ENCODE results near the gene ERF. TPM values are rescaled to one million over a fixed set of nuclear protein-coding genes. Genes with fewer than 3 reads are reported as not detected.
A peak's percentile ranks its signal among the peaks of the same experiment; 100 is the strongest.

The ERF gene
- total RNA-seq, 1 donor from 2014 or later = 11.6 TPM

GRCh38 chr19:42286349-42287016 lies 31.6 kb upstream of the ERF start:
- H3K27me3 ChIP-seq (ENCODE audit: control insufficient read depth, insufficient read depth, low read length) = no peaks in the 10 kb centered on the region
- no peak overlapping the region for H3K4me3 ChIP-seq (ENCODE audit: low read depth, low read length)
- DNase-seq (ENCODE audit: low read depth) = no peak
- no peak for TF ChIP-seq CTCF (IDR thresholded peaks at IDR 0.05; ENCODE audit: insufficient read depth, low read length, severe bottlenecking)
- H3K36me3 ChIP-seq (ENCODE audit: control insufficient read depth, insufficient read depth, low read length) = peaks cover 40% of the 10 kb centered on the region
- FAIRE-seq = no peak

GRCh38 chr19:42285988-42286348 lies 31.0 kb upstream of the ERF start:
- no peak for FAIRE-seq
- Histone ChIP-seq H3K4me3 (ENCODE audit: low read depth, low read length) (no peak overlapping the region), H3K27me3 (ENCODE audit: control insufficient read depth, insufficient read depth, low read length) (no peaks in the 10 kb centered on the region), H3K36me3 (ENCODE audit: control insufficient read depth, insufficient read depth, low read length) (peaks cover 35% of the 10 kb centered on the region)
- TF ChIP-seq CTCF (IDR thresholded peaks at IDR 0.05; ENCODE audit: insufficient read depth, low read length, severe bottlenecking) = no peak
- no peak for DNase-seq (ENCODE audit: low read depth)

GRCh38 chr19:42285541-42285941 lies 30.6 kb upstream of the ERF start:
- no peak overlapping the region for H3K4me3 ChIP-seq (ENCODE audit: low read depth, low read length)
- DNase-seq (ENCODE audit: low read depth) (no peak), FAIRE-seq (peak; percentile 66)
- H3K36me3 ChIP-seq (ENCODE audit: control insufficient read depth, insufficient read depth, low read length) = peaks cover 30% of the 10 kb centered on the region
- TF ChIP-seq CTCF (IDR thresholded peaks at IDR 0.05; ENCODE audit: insufficient read depth, low read length, severe bottlenecking) = no peak
- no peaks in the 10 kb centered on the region for H3K27me3 ChIP-seq (ENCODE audit: control insufficient read depth, insufficient read depth, low read length)

- TF ChIP-seq CTCF (IDR thresholded peaks at IDR 0.05; ENCODE audit: insufficient read depth, low read length, severe bottlenecking) = no peak
- peaks cover 24% of the 10 kb centered on the region for H3K36me3 ChIP-seq (ENCODE audit: control insufficient read depth, insufficient read depth, low read length)
- DNase-seq (ENCODE audit: low read depth) (no peak), FAIRE-seq (no peak)
- no peaks in the 10 kb centered on the region for H3K27me3 ChIP-seq (ENCODE audit: control insufficient read depth, insufficient read depth, low read length)
- peak overlapping the region; percentile 45 for H3K4me3 ChIP-seq (ENCODE audit: low read depth, low read length)
These were observed 29.8 kb upstream of the ERF start for GRCh38 chr19:42284591-42285341.

GRCh38 chr19:42284066-42284501 lies 29.2 kb upstream of the ERF start:
- DNase-seq (ENCODE audit: low read depth) (no peak), FAIRE-seq (no peak)
- peaks cover 20% of the 10 kb centered on the region for H3K36me3 ChIP-seq (ENCODE audit: control insufficient read depth, insufficient read depth, low read length)
- no peak for TF ChIP-seq CTCF (IDR thresholded peaks at IDR 0.05; ENCODE audit: insufficient read depth, low read length, severe bottlenecking)
- H3K27me3 ChIP-seq (ENCODE audit: control insufficient read depth, insufficient read depth, low read length) = no peaks in the 10 kb centered on the region
- H3K4me3 ChIP-seq (ENCODE audit: low read depth, low read length) = peak overlapping the region; percentile 45

Data from bronchial epithelial cell (primary cell).